HEK293T (cell line): Measurements from ENCODE around the gene SCN3A.

Experiments
- CTCF ChIA-PET: fragments of 350-600 bp; formaldehyde crosslinking; extraction: SDS; loops from one replicate; lab custom pipeline; 2021; ENCODE audit warnings: antibody characterized with exemption, inconsistent platforms; lab: Yijun Ruan, JAX
- POLR2A ChIA-PET: fragments of 350-600 bp; formaldehyde crosslinking; extraction: SDS; loops from one replicate; lab custom pipeline; 2020; ENCODE audit warnings: antibody characterized with exemption, inconsistent platforms; lab: Yijun Ruan, JAX
- DNase-seq: peaks from one replicate; pipeline ENCODE4 v3.0.0; 2012; ENCODE audit warnings: mixed read lengths; ENCODE audit errors: extremely low spot score
- ARNT ChIP-seq: fragments of 450-650 bp; IDR thresholded peaks from 2 replicates; pipeline ENCODE4 v1.6.1; 2017; ENCODE audit warnings: mild to moderate bottlenecking
- BHLHE40 ChIP-seq: fragments of 450-650 bp; IDR thresholded peaks from 2 replicates; pipeline ENCODE4 v1.6.1; 2016; ENCODE audit warnings: mild to moderate bottlenecking, moderate library complexity, borderline replicate concordance
- CTBP1 ChIP-seq: fragments of 450-650 bp; IDR thresholded peaks from 2 replicates; pipeline ENCODE4 v1.6.1; 2016; ENCODE audit warnings: borderline replicate concordance
- ELF4 ChIP-seq: fragments of 450-650 bp; IDR thresholded peaks from 2 replicates; pipeline ENCODE4 v1.6.1; 2017; ENCODE audit warnings: antibody characterized with exemption
- FOXA1 ChIP-seq: fragments of 450-650 bp; IDR thresholded peaks from 2 replicates; pipeline ENCODE4 v1.6.1; 2016; ENCODE audit warnings: mild to moderate bottlenecking
- FOXK2 ChIP-seq: fragments of 450-650 bp; IDR thresholded peaks from 2 replicates; pipeline ENCODE4 v1.6.1; 2016; ENCODE audit warnings: mild to moderate bottlenecking
- FOXM1 ChIP-seq: fragments of 450-650 bp; IDR thresholded peaks from 2 replicates; pipeline ENCODE4 v1.6.1; 2017; ENCODE audit warnings: mild to moderate bottlenecking, borderline replicate concordance
- HDGF ChIP-seq: fragments of 450-650 bp; IDR thresholded peaks from 2 replicates; pipeline ENCODE4 v1.6.1; 2017; ENCODE audit warnings: antibody characterized with exemption, borderline replicate concordance
- L3MBTL2 ChIP-seq: fragments of 450-650 bp; conservative IDR thresholded peaks from 2 replicates; pipeline ENCODE4 v1.6.1; 2016; ENCODE audit warnings: mild to moderate bottlenecking
- LEF1 ChIP-seq: fragments of 450-650 bp; IDR thresholded peaks from 2 replicates; pipeline ENCODE4 v1.6.1; 2017; ENCODE audit warnings: mild to moderate bottlenecking, borderline replicate concordance
- NFRKB ChIP-seq: fragments of 450-650 bp; IDR thresholded peaks from 2 replicates; pipeline ENCODE4 v1.6.1; 2016; ENCODE audit warnings: mild to moderate bottlenecking, moderate library complexity
- PKNOX1 ChIP-seq: fragments of 450-650 bp; IDR thresholded peaks from 2 replicates; pipeline ENCODE4 v1.6.1; 2016
- SP1 ChIP-seq: fragments of 450-650 bp; IDR thresholded peaks from 2 replicates; pipeline ENCODE4 v1.6.1; 2017
- SUZ12 ChIP-seq: fragments of 450-650 bp; IDR thresholded peaks from 2 replicates; pipeline ENCODE4 v1.6.1; 2016; ENCODE audit warnings: mild to moderate bottlenecking
- TARDBP ChIP-seq: fragments of 450-650 bp; IDR thresholded peaks from 2 replicates; pipeline ENCODE4 v1.6.1; 2016
- ZNF384 ChIP-seq: fragments of 450-650 bp; IDR thresholded peaks from 2 replicates; pipeline ENCODE4 v1.6.1; 2016

The SCN3A gene

GRCh38 chr2:165126244-165126643, 77.6 kb downstream of the SCN3A start:
- DNase-seq: no peak
- TF ChIP-seq HDGF (no peak), FOXM1 (no peak), ZNF384 (no peak), BHLHE40 (no peak), TARDBP (no peak)
- CTCF ChIA-PET: no interaction called here
- POLR2A ChIA-PET: no interaction called here

DNA sequence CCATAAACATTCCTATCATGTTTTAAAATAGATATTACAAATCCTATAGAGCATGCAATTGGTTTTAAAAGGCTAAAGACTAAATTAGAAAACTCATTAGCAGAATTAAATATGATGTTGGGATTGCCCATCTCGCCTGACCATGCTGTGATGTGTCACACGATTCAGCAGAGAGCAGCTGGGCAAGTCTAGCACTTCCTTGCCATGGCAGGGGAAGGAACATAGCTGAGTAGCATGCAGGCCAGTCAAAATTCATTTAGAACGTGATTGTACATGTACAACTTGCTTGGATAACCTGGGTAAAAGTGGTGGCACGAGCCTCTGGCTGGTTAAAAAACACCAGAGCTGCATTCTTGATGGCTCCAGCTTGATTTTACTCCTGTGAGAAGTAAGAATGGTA, 81.3 kb downstream of the SCN3A start:
- CTCF ChIA-PET: no interaction called here
- no peak for TF ChIP-seq FOXK2
- no peak for TF ChIP-seq L3MBTL2
- no peak for TF ChIP-seq FOXA1
- no peak for TF ChIP-seq ARNT
- TF ChIP-seq SUZ12: no peak
- TF ChIP-seq PKNOX1: no peak
- TF ChIP-seq ZNF384: no peak
- TF ChIP-seq LEF1: no peak
- TF ChIP-seq CTBP1: no peak
- no peak for TF ChIP-seq ELF4
- TF ChIP-seq HDGF: no peak
- TF ChIP-seq FOXM1: no peak
- TF ChIP-seq SP1: no peak
- no peak for TF ChIP-seq TARDBP
- TF ChIP-seq NFRKB: no peak
- no peak for TF ChIP-seq BHLHE40
- DNase-seq: no peak
- POLR2A ChIA-PET: no interaction called here

DNA sequence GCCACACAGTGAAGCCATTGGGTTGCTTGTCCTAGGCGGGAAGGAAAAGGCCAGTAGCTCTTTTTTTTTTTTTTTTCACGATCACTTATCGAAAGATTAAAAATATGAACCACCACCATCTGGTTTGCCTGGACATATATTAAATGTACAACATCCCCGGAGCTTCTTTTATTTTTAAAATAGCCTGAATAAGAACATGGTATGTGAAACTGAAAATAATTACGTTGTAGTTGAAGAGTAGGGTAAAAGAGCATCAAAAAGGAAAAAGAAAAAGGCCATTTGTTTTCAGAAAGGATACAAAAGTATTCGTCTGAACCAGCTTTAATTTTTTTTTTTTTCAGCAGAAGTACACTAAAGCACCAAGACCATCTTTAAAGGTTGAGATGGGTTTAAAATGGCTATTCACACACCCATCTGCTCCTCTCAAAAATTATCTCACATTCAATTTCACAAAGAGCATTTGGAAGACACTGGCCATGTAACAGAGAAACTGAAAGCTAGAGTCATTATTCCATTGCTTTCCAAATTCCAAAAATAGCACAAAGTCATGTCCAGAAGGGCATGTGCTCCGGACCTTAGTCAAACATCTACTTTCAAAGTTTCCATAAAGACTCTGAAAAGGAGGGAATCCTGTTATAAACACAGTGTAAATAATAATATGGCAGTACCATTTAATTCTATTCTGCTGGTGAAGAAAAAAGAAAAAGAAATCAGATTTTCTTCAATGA, 82.9 kb downstream of the SCN3A start:
- POLR2A ChIA-PET: no interaction called here
- TF ChIP-seq L3MBTL2: no peak
- TF ChIP-seq BHLHE40: no peak
- TF ChIP-seq LEF1: no peak
- TF ChIP-seq ZNF384: no peak
- no peak for TF ChIP-seq ELF4
- TF ChIP-seq HDGF: no peak
- no peak for TF ChIP-seq CTBP1
- TF ChIP-seq TARDBP: no peak
- TF ChIP-seq ARNT: no peak
- TF ChIP-seq FOXM1: no peak
- no peak for TF ChIP-seq FOXK2
- TF ChIP-seq SP1: no peak
- no peak for TF ChIP-seq PKNOX1
- TF ChIP-seq FOXA1: no peak
- TF ChIP-seq NFRKB: no peak
- no peak for TF ChIP-seq SUZ12
- no peak for DNase-seq
- CTCF ChIA-PET: no interaction called here

- ChIA-PET POLR2A (no interaction called here), CTCF (no interaction called here)
- no peak for TF ChIP-seq TARDBP
- TF ChIP-seq NFRKB: no peak
- TF ChIP-seq HDGF: no peak
- TF ChIP-seq SP1: no peak
- no peak for TF ChIP-seq ZNF384
- TF ChIP-seq L3MBTL2: no peak
- no peak for TF ChIP-seq FOXM1
- TF ChIP-seq CTBP1: no peak
- no peak for TF ChIP-seq LEF1
- no peak for DNase-seq
Measured at GRCh38 chr2:165115258-165115657, 88.6 kb downstream of the SCN3A start.

GRCh38 chr2:165114346-165114939, 89.4 kb downstream of the SCN3A start:
- ChIA-PET CTCF (no interaction called here), POLR2A (interaction anchor here (0.7 kb wide), 1 partner anchor 17 kb away, joined by 3 read pairs; no protein-coding TSS in a partner anchor)
- no peak for TF ChIP-seq ZNF384
- 0 out of 2 replicates have a peak, but pooled peaks have one; percentile 7 for TF ChIP-seq PKNOX1
- no peak for TF ChIP-seq CTBP1
- TF ChIP-seq LEF1: no peak
- DNase-seq: no peak

DNA sequence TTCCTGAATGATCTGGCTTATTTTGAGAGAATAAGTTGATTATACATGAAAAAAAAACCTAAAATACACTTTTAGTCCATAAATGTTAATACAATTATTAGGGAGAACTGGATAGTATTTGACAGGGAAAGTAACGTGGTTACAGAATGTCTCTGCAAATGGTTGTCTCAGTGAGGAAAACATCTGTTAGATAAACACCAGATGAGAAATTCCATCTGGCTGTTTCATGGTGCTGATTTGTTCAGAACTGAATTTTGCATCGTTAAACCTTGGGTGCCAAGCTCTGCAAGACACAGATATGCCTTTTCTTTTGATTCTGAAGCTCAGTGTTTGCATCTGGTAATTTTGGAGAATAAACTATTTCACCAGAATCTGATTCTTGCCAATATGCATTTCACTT, 90.4 kb downstream of the SCN3A start:
- no peak for TF ChIP-seq L3MBTL2
- TF ChIP-seq ZNF384: no peak
- no peak for TF ChIP-seq FOXK2
- no peak for TF ChIP-seq LEF1
- no peak for DNase-seq
- CTCF ChIA-PET: no interaction called here
- POLR2A ChIA-PET: no interaction called here
